Prostate gland (tissue), 2 donors: ENCODE data around the gene CFAP221. TPM values are rescaled to one million over a fixed set of nuclear protein-coding genes. Genes with fewer than 3 reads are reported as not detected.

Source experiments
- DNase-seq: peaks from one replicate; pipeline ENCODE4 v3.0.0-alpha.2; 2019; ENCODE audit warnings: low spot score
- H3K27ac ChIP-seq, 2 donors: fragments of 200-600 bp; sonication (generic); 2 replicates each; pipeline ENCODE4 v1.5.1; 2017 to 2019
- H3K27me3 ChIP-seq: fragments of 200-600 bp; sonication (generic); replicated peaks from 2 replicates; pipeline ENCODE4 v1.5.1; 2019; ENCODE audit not compliant: insufficient read depth
- H3K36me3 ChIP-seq, 2 donors: fragments of 200-600 bp; sonication (generic); 1 replicate in 1 of 2; 2 replicates in 1 of 2; pipeline versions ENCODE4 v1.5.1 to v1.8.1; 2017 to 2019
- H3K4me1 ChIP-seq: fragments of 200-600 bp; sonication (generic); replicated peaks from 2 replicates; pipeline ENCODE4 v1.5.1; 2019
- H3K4me3 ChIP-seq, 2 donors: fragments of 200-600 bp; sonication (generic); 2 replicates each; pipeline ENCODE4 v1.5.1; 2017 to 2019
- H3K9me3 ChIP-seq: fragments of 200-600 bp; sonication (generic); 2 replicates; pipeline ENCODE4 v1.5.1; 2017
- CTCF ChIP-seq, 4 experiments: fragments of 200-600 bp in 2 of 4; fragments of 450-650 bp in 2 of 4; sonication (generic) in 2 of 4; IDR thresholded peaks; 1 replicate in 3 of 4; 2 replicates in 1 of 4; pipeline ENCODE4 v1.5.1; 2016 to 2019; ENCODE audit warnings: antibody characterized with exemption in 4 of 4, mild to moderate bottlenecking in 2 of 4, moderate library complexity in 2 of 4
- POLR2A ChIP-seq: fragments of 450-650 bp; IDR thresholded peaks from one replicate; pipeline ENCODE4 v1.6.1; 2016; ENCODE audit warnings: antibody characterized with exemption, mild to moderate bottlenecking
- POLR2AphosphoS5 ChIP-seq: sonication (generic); formaldehyde crosslinking; IDR thresholded peaks from one replicate; pipeline ENCODE4 v1.6.1; 2017; ENCODE audit warnings: antibody characterized with exemption
- WGBS: methylation state at CpG from one replicate; pipeline ENCODE4 v1.1.5; 2018; 5-methylcytosine and 5-hydroxymethylcytosine counted together
- intact Hi-C: fragments of 100-400 bp; cut with DNase I; formaldehyde crosslinking; loops from one replicate; pipeline ENCODE4 v1.14.2; 2022
- total RNA-seq, 2 donors: library from RNA; depleted of rRNA; stranded (reverse); fragments of >200 nt; gene quantifications; one replicate each; pipeline ENCODE4 v1.1.0, GENCODE V29; 2016

Gene CFAP221
- total RNA-seq, 2 donors from 2014 or later = 18.3 TPM; not detected in 1

GRCh38 chr2:119580550-119581072 lies 36.4 kb downstream of the CFAP221 start:
- no peak overlapping the region for H3K4me3 ChIP-seq
- no peaks in the 10 kb centered on the region for H3K4me1 ChIP-seq
- no peaks in the 10 kb centered on the region for H3K9me3 ChIP-seq
- H3K27me3 ChIP-seq = no peaks in the 10 kb centered on the region
- intact Hi-C loops = no loop called here
- no peak overlapping the region for H3K27ac ChIP-seq
- no peak for TF ChIP-seq POLR2AphosphoS5
- no peak for TF ChIP-seq CTCF (IDR thresholded peaks at IDR 0.05)
- no peak for TF ChIP-seq POLR2A
- no peak for DNase-seq
- H3K36me3 ChIP-seq = no peaks in the 10 kb centered on the region
- WGBS = 84% methylated on average over 4 of the region's 4 CpGs

GRCh38 chr2:119583291-119583690 lies 39.0 kb downstream of the CFAP221 start:
- no peak for DNase-seq
- Histone ChIP-seq H3K9me3 (no peaks in the 10 kb centered on the region), H3K4me3 (no peak overlapping the region), H3K36me3 (no peaks in the 10 kb centered on the region), H3K27ac (no peak overlapping the region), H3K27me3 (no peaks in the 10 kb centered on the region), H3K4me1 (no peaks in the 10 kb centered on the region)
- no peak for TF ChIP-seq POLR2AphosphoS5
- TF ChIP-seq POLR2A = no peak
- TF ChIP-seq CTCF (IDR thresholded peaks at IDR 0.05) = no peak
- intact Hi-C loops = no loop called here

- no peak for DNase-seq
- Histone ChIP-seq H3K4me3 (no peak overlapping the region), H3K27me3 (no peaks in the 10 kb centered on the region), H3K36me3 (no peaks in the 10 kb centered on the region), H3K27ac (no peak overlapping the region), H3K4me1 (no peaks in the 10 kb centered on the region), H3K9me3 (no peaks in the 10 kb centered on the region)
- no peak for TF ChIP-seq CTCF (IDR thresholded peaks at IDR 0.05)
- no peak for TF ChIP-seq POLR2A
- no peak for TF ChIP-seq POLR2AphosphoS5
- intact Hi-C loops = no loop called here
These were observed 40.2 kb downstream of the CFAP221 start for GRCh38 chr2:119584469-119584868.

- H3K9me3 ChIP-seq = no peaks in the 10 kb centered on the region
- no peak overlapping the region for H3K27ac ChIP-seq
- DNase-seq = no peak
- no peaks in the 10 kb centered on the region for H3K4me1 ChIP-seq
- no peaks in the 10 kb centered on the region for H3K36me3 ChIP-seq
- no peak for TF ChIP-seq POLR2AphosphoS5
- no peak for TF ChIP-seq CTCF (IDR thresholded peaks at IDR 0.05)
- no peak for TF ChIP-seq POLR2A
- 63% methylated on average over 3 of the region's 3 CpGs for WGBS
- no peaks in the 10 kb centered on the region for H3K27me3 ChIP-seq
- no peak overlapping the region for H3K4me3 ChIP-seq
- intact Hi-C loops = no loop called here
These were observed 41.8 kb downstream of the CFAP221 start for GRCh38 chr2:119586085-119586484.

- WGBS = 30% methylated on average over 3 of the region's 3 CpGs
- intact Hi-C loops = loop anchor here (5.0 kb wide), 1 partner anchor 184 kb away; no protein-coding TSS in a partner anchor
- TF ChIP-seq POLR2AphosphoS5 (no peak), POLR2A (no peak), CTCF (IDR thresholded peaks at IDR 0.05) (no peak)
These were observed 46.6 kb downstream of the CFAP221 start for GRCh38 chr2:119590873-119591272.

More at GRCh38 chr2:119590873-119591272, 46.6 kb downstream of the CFAP221 start:
- Histone ChIP-seq H3K4me1 (no peaks in the 10 kb centered on the region), H3K4me3 (no peak overlapping the region), H3K27ac (no peak overlapping the region), H3K27me3 (no peaks in the 10 kb centered on the region), H3K36me3 (no peaks in the 10 kb centered on the region), H3K9me3 (no peaks in the 10 kb centered on the region)
- DNase-seq = no peak
